SK-N-SH (cell line): Measurements from ENCODE around the gene MAP7D3.

ENCODE experiments used
- GABPA ChIP-seq: IDR thresholded peaks from 2 replicates; pipeline ENCODE4 v1.4.0; 2012; ENCODE audit warnings: low read depth, mild to moderate bottlenecking
- POLR2AphosphoS5 ChIP-seq: IDR thresholded peaks from 2 replicates; pipeline ENCODE4 v1.6.1; 2012; ENCODE audit warnings: low read depth, low read length
- TEAD4 ChIP-seq: IDR thresholded peaks from 2 replicates; pipeline ENCODE4 v1.4.0; 2012; ENCODE audit warnings: mild to moderate bottlenecking, borderline replicate concordance; ENCODE audit not compliant: insufficient read depth
- TF ChIP-seq, protein P1 (sequence below): fragments of 200-600 bp; sonication (generic); IDR thresholded peaks from 2 replicates; pipeline ENCODE4 v1.6.1; 2017; ENCODE audit warnings: antibody characterized with exemption, mild to moderate bottlenecking, moderate library complexity
- TF ChIP-seq, protein P2 (sequence below): IDR thresholded peaks from 2 replicates; pipeline ENCODE4 v1.4.0; 2012; ENCODE audit warnings: low read depth, borderline replicate concordance
- TF ChIP-seq, protein P3 (sequence below): IDR thresholded peaks from 2 replicates; pipeline ENCODE4 v1.6.1; 2012; ENCODE audit warnings: mild to moderate bottlenecking, low read depth, low read length, moderate library complexity

DNA sequence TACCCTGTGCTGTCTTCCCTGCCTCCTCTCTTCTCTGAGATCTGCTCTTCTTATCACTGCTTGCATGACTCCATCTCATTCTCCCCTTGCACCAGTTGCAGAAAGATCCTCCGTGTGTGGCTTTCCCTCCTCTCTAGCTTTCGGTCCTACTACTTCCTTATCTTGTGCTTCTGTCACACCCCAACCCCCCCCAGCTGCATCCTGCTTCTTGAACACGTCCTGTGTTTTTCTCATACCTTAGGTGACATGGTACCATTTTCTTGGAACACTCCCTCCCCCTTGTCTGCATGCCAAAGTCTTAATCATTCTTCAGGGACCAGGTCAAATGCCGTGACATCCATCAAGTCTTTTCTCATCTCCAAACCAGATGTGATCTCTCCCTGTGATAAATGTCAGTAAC lies 57.4 kb downstream of the MAP7D3 start:
- TF ChIP-seq, protein P1, sequence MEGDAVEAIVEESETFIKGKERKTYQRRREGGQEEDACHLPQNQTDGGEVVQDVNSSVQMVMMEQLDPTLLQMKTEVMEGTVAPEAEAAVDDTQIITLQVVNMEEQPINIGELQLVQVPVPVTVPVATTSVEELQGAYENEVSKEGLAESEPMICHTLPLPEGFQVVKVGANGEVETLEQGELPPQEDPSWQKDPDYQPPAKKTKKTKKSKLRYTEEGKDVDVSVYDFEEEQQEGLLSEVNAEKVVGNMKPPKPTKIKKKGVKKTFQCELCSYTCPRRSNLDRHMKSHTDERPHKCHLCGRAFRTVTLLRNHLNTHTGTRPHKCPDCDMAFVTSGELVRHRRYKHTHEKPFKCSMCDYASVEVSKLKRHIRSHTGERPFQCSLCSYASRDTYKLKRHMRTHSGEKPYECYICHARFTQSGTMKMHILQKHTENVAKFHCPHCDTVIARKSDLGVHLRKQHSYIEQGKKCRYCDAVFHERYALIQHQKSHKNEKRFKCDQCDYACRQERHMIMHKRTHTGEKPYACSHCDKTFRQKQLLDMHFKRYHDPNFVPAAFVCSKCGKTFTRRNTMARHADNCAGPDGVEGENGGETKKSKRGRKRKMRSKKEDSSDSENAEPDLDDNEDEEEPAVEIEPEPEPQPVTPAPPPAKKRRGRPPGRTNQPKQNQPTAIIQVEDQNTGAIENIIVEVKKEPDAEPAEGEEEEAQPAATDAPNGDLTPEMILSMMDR, result no peak
- TF ChIP-seq POLR2AphosphoS5 (no peak), TEAD4 (no peak), GABPA (no peak)
- TF ChIP-seq, protein P2, sequence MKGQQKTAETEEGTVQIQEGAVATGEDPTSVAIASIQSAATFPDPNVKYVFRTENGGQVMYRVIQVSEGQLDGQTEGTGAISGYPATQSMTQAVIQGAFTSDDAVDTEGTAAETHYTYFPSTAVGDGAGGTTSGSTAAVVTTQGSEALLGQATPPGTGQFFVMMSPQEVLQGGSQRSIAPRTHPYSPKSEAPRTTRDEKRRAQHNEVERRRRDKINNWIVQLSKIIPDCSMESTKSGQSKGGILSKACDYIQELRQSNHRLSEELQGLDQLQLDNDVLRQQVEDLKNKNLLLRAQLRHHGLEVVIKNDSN, result no peak
- TF ChIP-seq, protein P3, sequence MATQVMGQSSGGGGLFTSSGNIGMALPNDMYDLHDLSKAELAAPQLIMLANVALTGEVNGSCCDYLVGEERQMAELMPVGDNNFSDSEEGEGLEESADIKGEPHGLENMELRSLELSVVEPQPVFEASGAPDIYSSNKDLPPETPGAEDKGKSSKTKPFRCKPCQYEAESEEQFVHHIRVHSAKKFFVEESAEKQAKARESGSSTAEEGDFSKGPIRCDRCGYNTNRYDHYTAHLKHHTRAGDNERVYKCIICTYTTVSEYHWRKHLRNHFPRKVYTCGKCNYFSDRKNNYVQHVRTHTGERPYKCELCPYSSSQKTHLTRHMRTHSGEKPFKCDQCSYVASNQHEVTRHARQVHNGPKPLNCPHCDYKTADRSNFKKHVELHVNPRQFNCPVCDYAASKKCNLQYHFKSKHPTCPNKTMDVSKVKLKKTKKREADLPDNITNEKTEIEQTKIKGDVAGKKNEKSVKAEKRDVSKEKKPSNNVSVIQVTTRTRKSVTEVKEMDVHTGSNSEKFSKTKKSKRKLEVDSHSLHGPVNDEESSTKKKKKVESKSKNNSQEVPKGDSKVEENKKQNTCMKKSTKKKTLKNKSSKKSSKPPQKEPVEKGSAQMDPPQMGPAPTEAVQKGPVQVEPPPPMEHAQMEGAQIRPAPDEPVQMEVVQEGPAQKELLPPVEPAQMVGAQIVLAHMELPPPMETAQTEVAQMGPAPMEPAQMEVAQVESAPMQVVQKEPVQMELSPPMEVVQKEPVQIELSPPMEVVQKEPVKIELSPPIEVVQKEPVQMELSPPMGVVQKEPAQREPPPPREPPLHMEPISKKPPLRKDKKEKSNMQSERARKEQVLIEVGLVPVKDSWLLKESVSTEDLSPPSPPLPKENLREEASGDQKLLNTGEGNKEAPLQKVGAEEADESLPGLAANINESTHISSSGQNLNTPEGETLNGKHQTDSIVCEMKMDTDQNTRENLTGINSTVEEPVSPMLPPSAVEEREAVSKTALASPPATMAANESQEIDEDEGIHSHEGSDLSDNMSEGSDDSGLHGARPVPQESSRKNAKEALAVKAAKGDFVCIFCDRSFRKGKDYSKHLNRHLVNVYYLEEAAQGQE, result no peak
